ENCODE measurements around the gene HSH2D.

DNA sequence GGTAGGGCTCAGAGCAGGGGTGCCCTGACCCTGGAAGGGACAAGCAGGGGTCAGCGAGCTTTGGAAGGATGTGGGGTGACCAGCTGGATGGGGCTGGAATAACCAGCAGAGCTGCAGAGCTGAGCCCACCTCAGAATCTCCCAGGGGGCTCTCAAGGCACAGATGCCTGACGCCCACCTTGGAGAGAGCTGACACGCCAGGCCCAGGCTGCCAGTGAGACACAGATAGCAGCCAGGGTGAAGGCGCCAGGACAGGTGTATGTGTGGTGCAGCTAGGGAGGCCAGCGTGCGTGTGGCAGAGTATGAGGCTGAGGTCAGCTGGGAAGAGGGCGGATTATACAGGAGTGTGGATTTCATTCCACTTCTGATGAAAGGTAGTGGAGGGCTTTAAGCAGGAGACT, 63.2 kb downstream of the HSH2D start:
- TF ChIP-seq CTCF (IDR thresholded peaks at IDR 0.05) (no peak), POLR2A (IDR thresholded peaks at IDR 0.05) (no peak)
